Left lung (tissue), 10 donors: ENCODE data around the gene SELP. TPM values are rescaled to one million over a fixed set of nuclear protein-coding genes. Genes with fewer than 3 reads are reported as not detected.

Experiments used
- ATAC-seq: fragments of 200-7000 bp; cut with Tn5 transposase; one replicate; pipeline ENCODE4 v1.9.1; 2020; ENCODE audit warnings: moderate library complexity
- DNase-seq, 4 donors: peaks; one replicate each; pipeline ENCODE4 v3.0.0-alpha.2; 2013 to 2020
- H3K27ac ChIP-seq, 2 donors: fragments of 200-600 bp; sonication (generic) in 1 of 2; one replicate each; pipeline versions ENCODE4 v1.5.0 to v1.8.0; 2020 to 2021
- H3K27me3 ChIP-seq, 2 donors: fragments of 200-600 bp; sonication (generic) in 1 of 2; one replicate each; pipeline versions ENCODE4 v1.5.0 to v1.8.0; 2020 to 2021
- H3K36me3 ChIP-seq, 2 donors: fragments of 200-600 bp; sonication (generic) in 1 of 2; one replicate each; pipeline versions ENCODE4 v1.5.0 to v1.8.0; 2020 to 2021
- H3K4me1 ChIP-seq, 2 donors: fragments of 200-600 bp; one replicate each; pipeline ENCODE4 v1.8.0; 2021
- H3K4me3 ChIP-seq, 2 donors: fragments of 200-600 bp; sonication (generic) in 1 of 2; one replicate each; pipeline versions ENCODE4 v1.5.0 to v1.8.0; 2020 to 2021; ENCODE audit warnings: mild to moderate bottlenecking in 1 of 2
- H3K9me3 ChIP-seq, 2 donors: fragments of 200-600 bp; sonication (generic) in 1 of 2; one replicate each; pipeline versions ENCODE4 v1.5.0 to v1.8.0; 2020 to 2021
- CTCF ChIP-seq, 2 donors: fragments of 200-600 bp; sonication (generic) in 1 of 2; IDR thresholded peaks; one replicate each; pipeline versions ENCODE4 v1.5.0 to v1.8.0; 2021; ENCODE audit warnings: antibody characterized with exemption in 2 of 2
- intact Hi-C, 2 donors: fragments of 100-400 bp; cut with DNase I; formaldehyde crosslinking; loops; one replicate each; pipeline versions ENCODE4 v1.11.2 to v1.14.2; 2022
- polyA plus RNA-seq, 6 donors: library from polyadenylated mRNA; unstranded; fragments of 120-200 nt; gene quantifications; one replicate each; pipeline ENCODE4 v1.2.1, GENCODE V29; 2013; ENCODE audit not compliant: insufficient read length in 6 of 6
- total RNA-seq, 2 donors: library from RNA; stranded (reverse); fragmentation: NEBNext Ultra II Directional; extraction: Animal tissue kit (Norgen Biotek cat#: 25700); gene quantifications; one replicate each; pipeline ENCODE4 v1.2.1, GENCODE V29; 2021
- donor health status: DM: no; HTN: yes; CAD: no.
- donor health status: DM: no; HTN: no; CAD: no.

SELP gene
- total and polyA plus RNA-seq, 8 donors: 6.3 to 27.0 (median 7.6) TPM

GRCh38 chr1:169585181-169585580 is 44.7 kb downstream of the SELP start:
- H3K4me1 ChIP-seq: peaks cover 4 to 17% of the 10 kb centered on the region in 2 donors
- no peak for DNase-seq
- no peaks in the 10 kb centered on the region for H3K9me3 ChIP-seq
- peak overlapping the region in 1 of 2 donors; percentile 2 for H3K4me3 ChIP-seq
- peaks cover 4 to 12% of the 10 kb centered on the region in 2 donors for H3K27me3 ChIP-seq
- no peaks in the 10 kb centered on the region for H3K36me3 ChIP-seq
- H3K27ac ChIP-seq: peak overlapping the region in 1 of 2 donors; percentile 59
- intact Hi-C loops: no loop called here
- TF ChIP-seq CTCF (IDR thresholded peaks at IDR 0.05): no peak
- ATAC-seq: no peak

GRCh38 chr1:169584483-169585144 is 45.3 kb downstream of the SELP start:
- Histone ChIP-seq H3K27me3 (peaks cover 4 to 12% of the 10 kb centered on the region in 2 donors), H3K4me3 (peak overlapping the region in 1 of 2 donors; percentile 2), H3K27ac (peak overlapping the region in 1 of 2 donors; percentile 59), H3K9me3 (no peaks in the 10 kb centered on the region), H3K36me3 (no peaks in the 10 kb centered on the region), H3K4me1 (peaks cover 4 to 17% of the 10 kb centered on the region in 2 donors)
- no peak for ATAC-seq
- no peak for DNase-seq
- intact Hi-C loops: no loop called here
- TF ChIP-seq CTCF (IDR thresholded peaks at IDR 0.05): no peak

- intact Hi-C loops: no loop called here
- DNase-seq (no peak), ATAC-seq (no peak)
- Histone ChIP-seq H3K4me1 (no peaks in the 10 kb centered on the region), H3K9me3 (no peaks in the 10 kb centered on the region), H3K27me3 (no peaks in the 10 kb centered on the region), H3K4me3 (no peak overlapping the region), H3K36me3 (no peaks in the 10 kb centered on the region), H3K27ac (no peak overlapping the region)
- no peak for TF ChIP-seq CTCF (IDR thresholded peaks at IDR 0.05)
These were observed 51.8 kb downstream of the SELP start for GRCh38 chr1:169577981-169578738.

GRCh38 chr1:169576935-169577331 is 53.0 kb downstream of the SELP start:
- H3K27me3 ChIP-seq: no peaks in the 10 kb centered on the region
- DNase-seq (no peak), ATAC-seq (no peak)
- H3K4me3 ChIP-seq: no peak overlapping the region
- H3K4me1 ChIP-seq: no peaks in the 10 kb centered on the region
- H3K27ac ChIP-seq: no peak overlapping the region
- no peaks in the 10 kb centered on the region for H3K9me3 ChIP-seq
- intact Hi-C loops: no loop called here
- no peak for TF ChIP-seq CTCF (IDR thresholded peaks at IDR 0.05)
- H3K36me3 ChIP-seq: no peaks in the 10 kb centered on the region

- intact Hi-C loops: no loop called here
- ATAC-seq: no peak
- no peak for TF ChIP-seq CTCF (IDR thresholded peaks at IDR 0.05)
- Histone ChIP-seq H3K9me3 (no peaks in the 10 kb centered on the region), H3K4me3 (no peak overlapping the region), H3K27ac (no peak overlapping the region), H3K4me1 (no peaks in the 10 kb centered on the region), H3K36me3 (no peaks in the 10 kb centered on the region), H3K27me3 (no peaks in the 10 kb centered on the region)
- no peak for DNase-seq
These were observed 53.5 kb downstream of the SELP start for GRCh38 chr1:169576241-169576934.
